ENCODE measurements around the gene RCCD1. TPM values are rescaled to one million over a fixed set of nuclear protein-coding genes. Genes with fewer than 3 reads are reported as not detected.

Gene RCCD1
- total RNA-seq, 2 donors from 2014 or later, result 19.8 to 20.9 TPM

DNA sequence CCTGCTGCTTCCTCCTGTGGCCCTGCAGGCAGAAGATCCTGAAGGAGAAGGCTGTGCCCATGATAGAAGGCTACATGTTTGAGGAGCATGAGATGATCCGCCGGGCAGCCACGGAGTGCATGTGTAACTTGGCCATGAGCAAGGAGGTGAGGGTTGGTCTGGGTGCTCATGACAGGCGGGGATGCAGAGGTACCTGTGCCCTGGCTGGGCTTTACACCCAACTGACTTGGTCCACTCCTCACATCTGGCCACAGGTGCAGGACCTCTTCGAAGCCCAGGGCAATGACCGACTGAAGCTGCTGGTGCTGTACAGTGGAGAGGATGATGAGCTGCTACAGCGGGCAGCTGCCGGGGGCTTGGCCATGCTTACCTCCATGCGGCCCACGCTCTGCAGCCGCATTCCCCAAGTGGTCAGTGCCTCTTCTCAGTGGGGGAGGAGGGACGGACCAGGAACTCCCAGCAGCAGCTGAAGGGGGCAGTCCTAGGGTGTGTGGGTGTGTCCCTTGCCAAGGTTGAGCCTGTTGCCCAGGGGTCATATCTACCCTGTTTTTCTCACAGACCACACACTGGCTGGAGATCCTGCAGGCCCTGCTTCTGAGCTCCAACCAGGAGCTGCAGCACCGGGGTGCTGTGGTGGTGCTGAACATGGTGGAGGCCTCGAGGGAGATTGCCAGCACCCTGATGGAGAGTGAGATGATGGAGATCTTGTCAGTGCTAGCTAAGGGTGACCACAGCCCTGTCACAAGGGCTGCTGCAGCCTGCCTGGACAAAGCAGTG, 1.6 kb upstream of the RCCD1 start:
- Mint-ChIP-seq H3K27me3 (ENCODE audit: insufficient read depth) (no peaks in the 10 kb centered on the region), H3K27ac (no peak overlapping the region), H3K4me1 (peaks cover 10% of the 10 kb centered on the region), H3K4me3 (no peak overlapping the region), H3K9me3 (no peaks in the 10 kb centered on the region), H3K36me3 (ENCODE audit: low read depth) (peaks cover 46% of the 10 kb centered on the region)
- Histone ChIP-seq H3K27ac (ENCODE audit: low read depth, low read length) (no peak overlapping the region), H3K4me3 (ENCODE audit: low read length) (no peak overlapping the region), H3K4me1 (ENCODE audit: control insufficient read depth, insufficient read depth, low read length) (no peaks in the 10 kb centered on the region), H3K36me3 (ENCODE audit: control insufficient read depth, insufficient read depth, low read length) (peaks cover 40% of the 10 kb centered on the region), H3K27me3 (ENCODE audit: control insufficient read depth, insufficient read depth, low read length, poor library complexity, severe bottlenecking) (no peaks in the 10 kb centered on the region), H3K9ac (ENCODE audit: extremely low read depth, low read length, poor library complexity, severe bottlenecking) (no peak overlapping the region), H3K9me3 (ENCODE audit: control insufficient read depth, low read length) (no peaks in the 10 kb centered on the region)
- WGBS, 2 experiments (ENCODE audit: insufficient coverage in 1 of 2, insufficient read length in 1 of 2), result 92 to 100% methylated on average over 2 to 14 of the region's 14 CpGs
- TF ChIP-seq, protein P1, sequence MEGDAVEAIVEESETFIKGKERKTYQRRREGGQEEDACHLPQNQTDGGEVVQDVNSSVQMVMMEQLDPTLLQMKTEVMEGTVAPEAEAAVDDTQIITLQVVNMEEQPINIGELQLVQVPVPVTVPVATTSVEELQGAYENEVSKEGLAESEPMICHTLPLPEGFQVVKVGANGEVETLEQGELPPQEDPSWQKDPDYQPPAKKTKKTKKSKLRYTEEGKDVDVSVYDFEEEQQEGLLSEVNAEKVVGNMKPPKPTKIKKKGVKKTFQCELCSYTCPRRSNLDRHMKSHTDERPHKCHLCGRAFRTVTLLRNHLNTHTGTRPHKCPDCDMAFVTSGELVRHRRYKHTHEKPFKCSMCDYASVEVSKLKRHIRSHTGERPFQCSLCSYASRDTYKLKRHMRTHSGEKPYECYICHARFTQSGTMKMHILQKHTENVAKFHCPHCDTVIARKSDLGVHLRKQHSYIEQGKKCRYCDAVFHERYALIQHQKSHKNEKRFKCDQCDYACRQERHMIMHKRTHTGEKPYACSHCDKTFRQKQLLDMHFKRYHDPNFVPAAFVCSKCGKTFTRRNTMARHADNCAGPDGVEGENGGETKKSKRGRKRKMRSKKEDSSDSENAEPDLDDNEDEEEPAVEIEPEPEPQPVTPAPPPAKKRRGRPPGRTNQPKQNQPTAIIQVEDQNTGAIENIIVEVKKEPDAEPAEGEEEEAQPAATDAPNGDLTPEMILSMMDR (conservative IDR thresholded peaks at IDR 0.05), result no peak
- DNase-seq, result no peak

DNA sequence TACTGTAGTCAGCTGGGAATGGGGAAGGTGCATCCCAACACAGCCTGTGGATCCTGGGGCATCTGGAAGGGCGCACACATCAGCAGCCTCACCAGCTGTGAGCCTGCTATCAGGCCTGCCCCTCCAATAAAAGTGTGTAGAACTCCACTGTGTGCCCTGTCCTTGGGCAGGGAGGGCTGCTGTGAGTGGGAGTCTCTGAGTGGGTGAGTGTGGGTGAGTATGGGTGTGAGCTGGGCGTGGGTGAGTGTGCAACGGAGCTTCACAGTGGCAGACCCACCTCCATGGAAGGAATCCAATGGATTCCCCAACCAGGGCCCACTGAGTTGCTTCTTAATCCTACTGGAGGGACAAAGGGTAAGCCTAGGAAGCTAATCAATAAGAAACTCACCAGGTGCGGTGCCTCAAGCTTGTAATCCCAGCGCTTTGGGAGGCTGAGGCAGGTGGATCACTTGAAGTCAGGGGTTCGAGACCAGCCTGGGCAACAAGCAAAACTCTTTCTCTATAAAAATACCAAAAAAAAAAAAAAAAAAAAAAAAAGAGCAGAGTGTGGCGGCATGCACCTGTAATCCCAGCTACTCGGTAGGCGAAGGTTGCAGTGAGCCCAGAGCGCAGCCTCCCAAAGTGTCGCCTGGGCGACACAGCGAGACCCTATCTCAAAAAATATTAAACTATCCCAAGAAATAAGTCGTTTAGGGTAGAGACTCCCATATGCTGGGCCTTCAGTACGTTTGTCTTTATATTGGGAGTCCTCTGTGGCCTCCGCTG, 555 bp upstream of the RCCD1 start:
- no peak for DNase-seq
- no peaks in the 10 kb centered on the region for H3K9me3 Mint-ChIP-seq
- peaks cover 10% of the 10 kb centered on the region for H3K4me1 Mint-ChIP-seq
- TF ChIP-seq, protein P1 (conservative IDR thresholded peaks at IDR 0.05), result no peak
- peak overlapping the region; percentile 97 for H3K27ac Mint-ChIP-seq
- H3K36me3 ChIP-seq (ENCODE audit: control insufficient read depth, insufficient read depth, low read length), result peaks cover 36% of the 10 kb centered on the region
- H3K9me3 ChIP-seq (ENCODE audit: control insufficient read depth, low read length), result no peaks in the 10 kb centered on the region
- H3K4me3 Mint-ChIP-seq, result peak overlapping the region; percentile 75
- no peak overlapping the region for H3K27ac ChIP-seq (ENCODE audit: low read depth, low read length)
- H3K27me3 ChIP-seq (ENCODE audit: control insufficient read depth, insufficient read depth, low read length, poor library complexity, severe bottlenecking), result no peaks in the 10 kb centered on the region
- H3K27me3 Mint-ChIP-seq (ENCODE audit: insufficient read depth), result no peaks in the 10 kb centered on the region
- peak overlapping the region; percentile 94 for H3K9ac ChIP-seq (ENCODE audit: extremely low read depth, low read length, poor library complexity, severe bottlenecking)
- WGBS, 2 experiments (ENCODE audit: insufficient coverage in 1 of 2, insufficient read length in 1 of 2), result 71 to 80% methylated on average over 7 to 16 of the region's 16 CpGs
- H3K36me3 Mint-ChIP-seq (ENCODE audit: low read depth), result peaks cover 37% of the 10 kb centered on the region
- H3K4me1 ChIP-seq (ENCODE audit: control insufficient read depth, insufficient read depth, low read length), result no peaks in the 10 kb centered on the region
- H3K4me3 ChIP-seq (ENCODE audit: low read length), result peak overlapping the region; percentile 88

GRCh38 chr15:90955624-90956273, 1.1 kb downstream of the RCCD1 start:
- Histone ChIP-seq H3K9me3 (ENCODE audit: control insufficient read depth, low read length) (no peaks in the 10 kb centered on the region), H3K9ac (ENCODE audit: extremely low read depth, low read length, poor library complexity, severe bottlenecking) (peak overlapping the region; percentile 94), H3K4me3 (ENCODE audit: low read length) (peak overlapping the region; percentile 88), H3K4me1 (ENCODE audit: control insufficient read depth, insufficient read depth, low read length) (no peaks in the 10 kb centered on the region), H3K36me3 (ENCODE audit: control insufficient read depth, insufficient read depth, low read length) (peaks cover 28% of the 10 kb centered on the region), H3K27me3 (ENCODE audit: control insufficient read depth, insufficient read depth, low read length, poor library complexity, severe bottlenecking) (no peaks in the 10 kb centered on the region), H3K27ac (ENCODE audit: low read depth, low read length) (no peak overlapping the region)
- TF ChIP-seq, protein P1 (conservative IDR thresholded peaks at IDR 0.05), result no peak
- peak overlapping the region; percentile 75 for H3K4me3 Mint-ChIP-seq
- H3K27me3 Mint-ChIP-seq (ENCODE audit: insufficient read depth), result no peaks in the 10 kb centered on the region
- H3K4me1 Mint-ChIP-seq, result peaks cover 10% of the 10 kb centered on the region
- H3K27ac Mint-ChIP-seq, result peak overlapping the region; percentile 69
- H3K9me3 Mint-ChIP-seq, result no peaks in the 10 kb centered on the region
- peaks cover 30% of the 10 kb centered on the region for H3K36me3 Mint-ChIP-seq (ENCODE audit: low read depth)
- WGBS, 2 experiments (ENCODE audit: insufficient coverage in 1 of 2, insufficient read length in 1 of 2), result 90 to 98% methylated on average over 8 to 20 of the region's 20 CpGs
- no peak for DNase-seq
